ENCODE data around the gene ADGRG4. TPM values are rescaled to one million over a fixed set of nuclear protein-coding genes. Genes with fewer than 3 reads are reported as not detected.

The ADGRG4 gene
- polyA plus RNA-seq, 2 of the 4 experiments (the other 2 are of a cell fraction) = not detected

- Histone ChIP-seq H3K4me1 (no peaks in the 10 kb centered on the region), H3K9me3 (no peaks in the 10 kb centered on the region), H3K4me2 (no peak overlapping the region), H3K4me3 (no peak overlapping the region), H3K27ac (no peak overlapping the region)
- DNase-seq (ENCODE audit: low read depth in 1 of 2, low spot score in 1 of 2) = peak in 1 of 2 experiments; percentile 1
- ChIA-PET CTCF (interaction anchor here (0.8 kb wide), 1 partner anchor 8 kb away, joined by 3 read pairs; no protein-coding TSS in a partner anchor), POLR2A (no interaction called here)
- WGBS (ENCODE audit: missing lambda C conversion rate) = 57% methylated on average over 1 of the region's 1 CpG
- FAIRE-seq = peak; percentile 28
- no peak for TF ChIP-seq RFX5 (IDR thresholded peaks at IDR 0.05)
- TF ChIP-seq CHD2 (IDR thresholded peaks at IDR 0.05; ENCODE audit: low read length, partially characterized antibody) = no peak
- no peak for TF ChIP-seq RCOR1 (IDR thresholded peaks at IDR 0.05; ENCODE audit: low read depth, low read length)
- TF ChIP-seq SREBF2 (IDR thresholded peaks at IDR 0.05) = no peak
- TF ChIP-seq HOXB13 (CRISPR knock-in tag; IDR thresholded peaks at IDR 0.05; ENCODE audit: low read depth) = no peak
- TF ChIP-seq EHF (CRISPR knock-in tag; IDR thresholded peaks at IDR 0.05) = no peak
- TF ChIP-seq JUN (IDR thresholded peaks at IDR 0.05) = no peak
- no peak for TF ChIP-seq POLR2A (IDR thresholded peaks at IDR 0.05; ENCODE audit: low read length)
- no peak for TF ChIP-seq FOSB (CRISPR knock-in tag; IDR thresholded peaks at IDR 0.05)
- TF ChIP-seq HDAC2 (IDR thresholded peaks at IDR 0.05) = no peak
- no peak for TF ChIP-seq EP300 (IDR thresholded peaks at IDR 0.05)
- no peak for TF ChIP-seq ZSCAN20 (CRISPR knock-in tag; IDR thresholded peaks at IDR 0.05)
- no peak for TF ChIP-seq KDM1A (IDR thresholded peaks at IDR 0.05; ENCODE audit: low read depth)
- ATAC-seq = no peak
Observed at GRCh38 chrX:136336623-136337022, 35.9 kb downstream of the ADGRG4 start.

- Histone ChIP-seq H3K4me1 (no peaks in the 10 kb centered on the region), H3K9me3 (no peaks in the 10 kb centered on the region), H3K4me3 (no peak overlapping the region), H3K4me2 (no peak overlapping the region), H3K27ac (no peak overlapping the region)
- ChIA-PET POLR2A (no interaction called here), CTCF (no interaction called here)
- WGBS (ENCODE audit: missing lambda C conversion rate) = 81% methylated on average over 1 of the region's 1 CpG
- no peak for FAIRE-seq
- TF ChIP-seq JUN (IDR thresholded peaks at IDR 0.05) = no peak
- TF ChIP-seq FOSB (CRISPR knock-in tag; IDR thresholded peaks at IDR 0.05) = no peak
- no peak for ATAC-seq
- DNase-seq (ENCODE audit: low read depth in 1 of 2, low spot score in 1 of 2) = no peak
Observed at GRCh38 chrX:136339702-136340101, 38.9 kb downstream of the ADGRG4 start.

GRCh38 chrX:136344320-136344719 is 43.6 kb downstream of the ADGRG4 start:
- no peak for DNase-seq (ENCODE audit: low read depth in 1 of 2, low spot score in 1 of 2)
- ChIA-PET CTCF (interaction anchor here (0.6 to 1.3 kb wide), 2 partner anchors 14 to 815 kb away, joined by 3 to 4 read pairs; no protein-coding TSS in a partner anchor), POLR2A (no interaction called here)
- no peak for FAIRE-seq
- no peak overlapping the region for H3K27ac ChIP-seq
- H3K4me3 ChIP-seq = no peak overlapping the region
- TF ChIP-seq GATA3 (IDR thresholded peaks at IDR 0.05; ENCODE audit: borderline replicate concordance) (no peak), HES2 (IDR thresholded peaks at IDR 0.05) (no peak), ZNF302 (CRISPR knock-in tag; IDR thresholded peaks at IDR 0.05) (no peak), FOSL2 (IDR thresholded peaks at IDR 0.05) (no peak), FOSL2 (CRISPR knock-in tag; IDR thresholded peaks at IDR 0.05) (no peak), USF2 (IDR thresholded peaks at IDR 0.05) (no peak), KDM1A (IDR thresholded peaks at IDR 0.05; ENCODE audit: low read depth) (no peak), POLR2A (IDR thresholded peaks at IDR 0.05; ENCODE audit: low read length) (no peak), CBX2 (IDR thresholded peaks at IDR 0.05; ENCODE audit: borderline replicate concordance, low read depth) (no peak), SREBF2 (IDR thresholded peaks at IDR 0.05) (no peak), EHMT2 (IDR thresholded peaks at IDR 0.05; ENCODE audit: low read depth) (no peak), REST (IDR thresholded peaks at IDR 0.05) (no peak), ELK1 (IDR thresholded peaks at IDR 0.05; ENCODE audit: low read depth, low read length) (no peak), RCOR1 (IDR thresholded peaks at IDR 0.05; ENCODE audit: low read depth, low read length) (no peak), NR3C1 (IDR thresholded peaks at IDR 0.05) (no peak)
- no peak overlapping the region for H3K4me2 ChIP-seq
- no peaks in the 10 kb centered on the region for H3K4me1 ChIP-seq
- ATAC-seq = no peak
- H3K9me3 ChIP-seq = no peaks in the 10 kb centered on the region
